NCI-H524 treated with DMSO at 0.1 percent for 48 hours (cell line): ENCODE results near the gene SLIT1.
A peak's percentile ranks its signal among the peaks of the same experiment; 100 is the strongest.

Experiments
- DNase-seq: peaks from one replicate; lab custom pipeline; 2025; lab: John Stamatoyannopoulos, UW

SLIT1 gene

DNA sequence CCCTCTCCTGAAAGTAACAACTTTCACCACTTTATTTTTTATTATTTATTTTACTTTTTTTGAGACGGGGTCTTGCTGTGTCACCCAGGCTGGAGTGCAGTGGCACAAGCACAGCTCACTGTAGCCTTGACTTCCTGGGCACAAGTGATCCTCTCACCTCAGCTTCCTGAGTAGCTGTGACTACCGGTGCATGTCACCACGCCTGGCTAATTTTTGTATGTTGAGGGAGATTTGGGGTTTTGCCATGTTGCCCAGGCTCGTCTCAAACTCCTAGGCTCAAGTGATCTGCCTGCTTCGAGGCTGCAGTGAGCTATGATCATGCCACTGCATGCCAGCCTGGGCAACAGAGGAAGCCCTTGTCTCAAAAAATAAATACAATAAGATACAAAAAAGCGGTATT, 14.9 kb upstream of the SLIT1 start:
- no peak for DNase-seq

DNA sequence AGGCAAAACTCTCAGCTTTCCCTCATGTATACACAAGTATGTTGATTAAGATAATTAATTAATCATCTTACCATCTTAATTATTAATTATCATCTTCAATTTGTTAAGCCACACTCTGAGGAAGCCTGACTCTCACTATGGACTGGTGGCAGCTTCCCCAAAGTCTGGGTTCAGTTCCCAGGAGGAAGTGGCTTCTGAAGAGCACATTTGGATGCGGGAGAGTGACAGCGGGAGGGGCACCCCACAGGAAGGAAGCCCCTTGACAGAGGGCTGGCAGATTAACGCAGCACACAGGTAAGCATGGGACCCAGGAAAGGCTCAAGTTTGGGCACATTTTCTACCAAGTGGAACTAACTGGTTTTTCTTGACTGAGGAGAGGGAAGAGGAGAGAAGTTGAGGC, 13.4 kb upstream of the SLIT1 start:
- DNase-seq, result no peak

DNA sequence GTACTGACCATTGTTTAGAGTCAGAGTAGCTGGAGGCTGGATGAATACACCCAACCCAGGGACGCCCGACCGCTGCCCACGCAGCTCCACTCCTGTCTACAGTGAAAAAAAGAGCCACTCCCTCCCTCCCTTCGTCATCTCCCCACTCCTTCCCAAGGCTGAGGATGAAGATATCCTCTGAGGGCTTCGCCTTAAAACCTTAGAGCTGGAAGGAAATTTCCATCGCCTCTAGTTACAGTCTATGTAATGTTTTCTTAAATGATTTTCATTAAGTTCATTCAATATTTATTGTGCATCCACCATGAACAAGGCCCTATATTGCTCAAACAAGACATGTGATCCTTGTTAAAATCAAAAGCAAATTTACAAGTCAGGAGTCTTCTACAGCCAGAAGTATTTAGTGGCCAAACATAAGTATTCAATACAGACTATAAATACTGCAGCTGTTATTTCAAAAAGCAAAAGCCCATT, 11.3 kb upstream of the SLIT1 start:
- DNase-seq, result no peak

DNA sequence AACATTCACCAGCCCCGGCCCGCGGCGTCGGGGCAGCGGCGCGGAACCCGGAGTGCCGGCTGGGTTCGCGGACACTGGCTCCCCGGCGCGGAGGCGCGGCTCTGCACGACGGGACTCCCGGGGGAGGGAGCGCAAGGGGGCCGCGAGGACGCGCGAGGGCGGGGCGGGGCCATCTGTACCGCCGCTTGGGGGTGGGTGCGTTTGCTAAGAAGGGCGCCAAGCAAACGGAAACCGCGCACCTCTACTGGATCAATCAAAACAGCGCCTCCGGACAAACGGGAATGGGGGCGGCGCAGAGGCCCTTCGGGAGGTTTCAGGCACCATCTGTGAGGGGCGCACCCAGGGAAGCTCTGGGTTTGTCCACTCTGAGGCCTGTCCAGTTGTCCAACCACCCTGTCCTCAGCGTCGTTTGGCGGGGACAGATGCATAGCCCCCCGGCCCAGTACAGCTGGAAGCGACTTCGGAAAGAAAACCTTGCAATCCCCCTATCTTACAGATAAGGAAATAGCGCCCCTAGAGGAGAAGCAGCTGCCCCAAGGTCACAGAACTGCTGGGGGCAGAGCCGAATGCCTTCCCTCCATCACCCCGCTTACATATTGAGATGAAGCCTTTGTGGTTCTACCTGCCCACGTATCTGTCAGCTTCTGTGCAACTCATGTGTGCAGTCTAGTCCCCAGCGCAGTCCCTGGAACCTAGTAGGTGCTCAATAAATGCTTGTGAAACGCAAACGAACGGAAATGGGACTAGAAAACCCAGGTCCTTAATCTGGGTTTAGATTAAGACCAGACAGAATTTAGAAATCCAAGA, 10.7 kb upstream of the SLIT1 start:
- no peak for DNase-seq

DNA sequence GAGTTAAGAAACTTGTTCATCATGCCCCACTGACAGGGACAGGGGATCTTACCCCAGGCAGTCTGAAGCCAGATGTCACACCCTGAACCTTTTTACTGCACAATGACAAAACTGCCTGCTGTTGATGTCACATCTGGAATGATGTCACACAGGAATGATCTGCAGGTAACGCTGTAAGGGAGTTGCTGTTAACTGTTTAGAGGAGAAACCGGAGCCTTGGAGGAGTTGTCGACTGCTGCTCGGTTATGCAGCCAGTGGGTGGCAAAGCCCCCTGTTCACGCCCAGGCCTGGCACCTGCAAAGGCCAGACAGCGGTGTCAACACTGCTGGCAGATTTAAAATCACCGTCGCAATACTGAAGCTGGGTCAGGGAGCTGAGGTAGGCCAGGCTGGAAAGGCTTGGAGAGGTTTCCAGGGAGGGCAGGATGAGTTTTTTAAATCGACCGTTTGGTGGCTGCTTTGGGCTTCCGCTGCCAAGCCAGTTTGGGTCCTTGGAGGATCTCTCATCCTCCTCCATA, 10.0 kb upstream of the SLIT1 start:
- DNase-seq, result no peak

DNA sequence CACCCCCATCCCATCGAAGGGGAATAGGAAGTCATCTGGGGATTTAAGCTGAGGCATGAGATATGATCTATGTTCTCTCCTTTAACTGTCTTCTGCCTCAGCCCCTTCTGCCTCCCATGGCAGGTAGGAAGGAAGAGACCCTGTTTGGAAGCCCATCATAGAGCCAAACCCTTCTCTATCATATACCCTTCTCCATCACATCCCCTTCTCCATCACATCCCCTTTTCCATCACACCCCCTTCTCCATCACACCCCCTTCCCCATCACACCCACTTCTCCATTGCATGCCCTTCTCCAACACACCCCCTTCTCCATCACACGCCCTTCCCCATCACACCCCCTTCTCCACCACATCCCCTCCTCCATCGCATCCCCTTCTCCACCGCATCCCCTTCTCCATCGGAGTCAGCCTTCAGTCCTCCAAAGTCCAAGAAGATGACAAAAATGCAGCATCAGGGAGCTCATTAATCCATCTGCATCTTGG, 7.2 kb upstream of the SLIT1 start:
- no peak for DNase-seq

DNA sequence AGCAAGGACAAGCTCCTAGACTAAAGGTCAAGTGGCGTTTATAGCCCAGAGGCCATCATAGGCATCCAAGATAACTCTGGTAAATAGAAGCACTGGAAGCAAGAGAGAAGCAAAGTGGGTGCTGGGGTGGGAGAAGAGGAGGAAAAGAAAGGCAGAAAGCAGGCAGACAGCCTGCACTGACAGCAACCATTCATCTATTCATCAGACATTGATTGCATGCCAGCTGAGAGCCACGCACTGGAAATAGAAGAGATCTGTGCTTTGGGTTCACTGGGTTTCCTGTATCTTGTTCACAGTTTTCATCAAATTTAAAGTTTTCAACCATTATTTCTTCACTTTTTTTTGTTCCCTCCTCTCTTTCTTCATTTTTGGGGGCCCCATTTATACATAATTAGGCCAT, 4.7 kb upstream of the SLIT1 start:
- DNase-seq, result no peak

DNA sequence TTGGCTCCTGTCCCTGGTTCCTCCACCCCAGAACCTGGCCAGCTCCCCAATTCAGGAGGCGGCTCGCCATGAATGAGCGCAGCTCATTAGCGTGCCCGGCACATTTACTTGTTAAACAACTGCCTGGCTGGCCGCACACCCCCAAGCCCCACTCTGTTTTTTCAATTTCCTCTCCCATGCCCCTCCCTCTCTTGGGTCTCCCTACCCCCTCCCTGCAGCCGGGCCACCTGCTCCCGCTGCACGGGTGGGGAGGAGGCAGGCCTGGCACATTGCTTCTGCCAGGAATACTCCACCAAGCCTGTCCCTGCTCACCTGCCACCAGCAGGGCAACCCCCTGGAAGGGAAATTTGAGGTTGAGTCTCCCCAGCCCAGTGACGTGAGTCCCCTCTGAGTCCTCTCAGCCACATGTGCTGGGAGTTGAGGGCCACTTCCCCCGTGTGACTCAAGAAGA, 2.5 kb upstream of the SLIT1 start:
- DNase-seq, result no peak

DNA sequence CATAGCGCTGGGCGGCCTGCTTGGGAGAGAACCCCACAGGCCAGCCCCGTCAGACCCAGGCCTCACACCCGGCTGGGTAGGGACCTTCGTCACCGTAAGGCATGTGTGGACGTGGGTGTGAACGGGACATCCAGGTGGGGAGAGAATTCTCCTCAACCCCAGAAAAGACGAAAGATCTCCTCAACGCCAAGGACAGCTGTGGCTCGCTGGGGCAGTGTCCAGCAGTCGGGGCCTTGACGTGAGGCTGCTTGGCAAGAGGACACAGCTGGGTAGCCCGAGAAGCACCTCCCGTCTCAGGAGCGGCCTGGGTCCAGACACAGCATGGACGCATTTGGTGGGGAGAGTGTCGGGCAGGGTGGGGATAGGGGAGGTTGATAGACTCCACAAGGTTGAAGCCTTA, 1.2 kb upstream of the SLIT1 start:
- no peak for DNase-seq

DNA sequence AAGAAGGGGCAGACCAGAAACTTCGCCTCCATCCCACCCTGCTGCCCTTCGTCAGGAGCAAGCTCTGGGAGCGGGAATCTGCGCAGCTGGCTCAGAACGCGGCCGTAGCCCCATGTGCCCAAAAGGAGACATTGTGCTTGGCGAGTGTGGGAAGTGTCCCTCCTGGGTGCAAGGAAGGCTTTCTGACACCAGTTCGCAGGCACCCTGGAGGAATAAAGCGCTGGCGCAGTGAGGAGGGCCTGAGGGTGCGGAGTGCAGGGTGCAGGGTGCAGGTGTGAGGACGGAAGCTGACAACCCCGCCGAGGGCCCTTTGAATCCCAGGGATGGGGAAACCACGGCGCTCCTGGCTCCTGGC, 811 bp downstream of the SLIT1 start:
- no peak for DNase-seq

DNA sequence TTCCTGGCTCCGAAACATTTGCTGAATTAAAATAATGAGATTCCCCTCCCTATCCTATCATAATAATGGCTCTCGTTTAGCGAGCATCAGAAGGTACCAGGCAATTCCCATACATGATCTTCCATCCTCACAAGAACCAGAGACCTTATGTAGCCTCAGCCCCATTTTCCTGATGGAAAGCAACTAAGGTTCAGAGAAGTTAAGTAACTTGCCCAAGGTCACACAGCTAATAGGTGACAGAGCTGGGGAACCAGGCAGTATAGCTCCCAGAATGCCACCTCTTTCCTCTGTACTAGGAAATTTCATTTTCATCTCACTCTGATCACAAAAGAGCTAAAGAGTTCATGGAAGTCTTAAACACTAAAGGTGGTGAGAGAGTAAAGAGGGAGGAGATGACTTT, 2.4 kb downstream of the SLIT1 start:
- DNase-seq, result no peak

DNA sequence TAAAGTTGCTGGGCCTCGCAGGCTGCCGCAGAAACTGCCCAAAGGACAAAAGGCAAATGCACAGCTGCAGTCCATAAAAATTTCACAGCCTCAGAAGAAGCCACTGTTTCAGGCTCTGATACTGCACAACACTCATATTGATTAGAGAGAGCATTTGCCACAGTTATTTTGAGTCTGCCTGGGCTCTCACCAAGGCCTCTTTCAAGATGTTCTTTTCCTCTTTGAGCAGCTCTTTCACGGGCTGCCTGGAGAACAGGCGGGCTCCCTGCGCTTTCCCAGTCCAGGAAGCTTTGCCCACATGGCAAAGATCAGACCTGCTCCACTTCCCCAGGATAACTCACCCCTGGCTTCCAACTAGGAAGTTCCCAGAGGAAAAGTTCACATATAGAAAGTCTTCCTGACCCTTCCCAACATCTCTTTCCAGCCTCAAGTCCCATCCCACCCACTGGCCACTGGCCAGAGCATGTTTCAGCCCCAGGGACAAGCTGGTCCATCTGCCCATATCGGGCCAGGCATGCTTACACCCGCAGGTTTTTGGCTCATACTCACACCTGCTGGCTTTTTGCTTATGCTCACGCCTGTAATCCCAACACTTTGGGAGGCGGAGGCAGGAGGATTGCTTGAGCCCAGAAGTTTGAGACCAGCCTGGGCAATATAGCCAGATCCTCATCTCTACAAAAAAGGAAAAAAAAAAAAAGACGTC, 3.3 kb downstream of the SLIT1 start:
- no peak for DNase-seq

DNA sequence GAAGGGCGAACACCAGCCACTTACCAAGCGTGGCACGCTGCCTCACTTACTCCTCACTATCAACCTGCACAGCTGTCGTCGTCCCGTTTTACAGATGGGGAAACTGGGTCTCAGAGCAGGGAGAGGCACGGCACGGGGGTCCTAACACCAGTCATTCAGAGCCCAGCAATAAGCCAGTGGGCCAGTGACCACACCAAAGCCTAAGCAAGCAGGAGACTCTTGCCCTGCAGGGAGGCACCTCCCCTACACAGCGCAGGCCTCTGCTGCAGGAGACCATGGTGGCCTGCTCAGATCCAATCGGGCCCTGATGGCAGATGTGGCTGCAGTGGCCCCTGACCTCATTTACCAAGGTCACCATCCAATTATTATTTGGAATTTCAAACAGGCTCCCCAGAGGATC, 4.8 kb downstream of the SLIT1 start:
- DNase-seq, result no peak

DNA sequence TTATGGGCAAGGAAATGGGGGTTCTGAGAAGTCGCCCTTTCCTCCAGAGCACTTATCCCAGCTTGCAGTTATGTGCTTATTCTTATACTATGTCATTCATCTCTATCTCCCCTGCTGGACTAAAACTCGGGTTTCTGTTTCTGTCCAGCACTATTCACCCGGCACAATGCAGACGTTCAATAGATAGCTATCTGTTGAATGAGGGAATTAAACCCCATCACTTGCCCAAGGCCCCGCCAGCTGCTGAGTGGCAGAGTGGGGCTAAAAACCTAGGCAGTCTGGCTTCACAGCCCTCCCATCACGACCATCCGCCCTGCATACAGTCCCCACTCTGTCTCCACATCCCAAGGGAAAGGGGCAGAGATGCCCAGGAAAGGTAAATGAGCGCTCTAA, 5.4 kb downstream of the SLIT1 start:
- DNase-seq, result peak; percentile 11

DNA sequence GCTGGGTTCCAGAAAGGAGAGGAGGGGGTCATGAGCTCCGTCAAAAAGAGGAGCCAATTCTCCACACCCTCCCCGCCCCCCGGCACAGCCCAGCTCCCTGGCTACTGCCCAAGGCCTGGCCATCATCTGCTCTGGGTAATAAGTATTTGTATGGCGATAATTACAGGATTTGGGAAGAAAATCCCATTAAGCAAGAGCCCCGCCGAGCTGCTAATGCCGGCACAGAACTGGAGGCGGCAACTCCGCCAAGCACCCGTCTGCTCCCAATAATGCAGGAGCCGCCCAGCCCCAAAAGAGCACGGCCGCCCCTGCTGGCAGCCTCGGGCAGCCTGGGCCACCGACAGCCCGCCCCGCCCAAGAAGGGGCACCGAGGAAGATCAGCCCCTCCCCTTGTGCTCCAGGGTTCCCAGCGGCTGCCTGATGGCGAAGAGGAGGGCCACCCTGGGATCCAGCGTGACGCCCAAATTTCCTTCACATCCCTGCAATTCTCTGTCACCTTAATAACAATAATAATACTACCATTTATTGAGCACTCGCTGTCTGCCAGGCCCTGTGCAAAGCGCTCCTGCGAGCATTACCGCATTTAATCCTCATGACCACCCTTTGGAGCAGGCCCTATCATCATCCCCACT, 5.9 kb downstream of the SLIT1 start:
- DNase-seq, result peak; percentile 71

DNA sequence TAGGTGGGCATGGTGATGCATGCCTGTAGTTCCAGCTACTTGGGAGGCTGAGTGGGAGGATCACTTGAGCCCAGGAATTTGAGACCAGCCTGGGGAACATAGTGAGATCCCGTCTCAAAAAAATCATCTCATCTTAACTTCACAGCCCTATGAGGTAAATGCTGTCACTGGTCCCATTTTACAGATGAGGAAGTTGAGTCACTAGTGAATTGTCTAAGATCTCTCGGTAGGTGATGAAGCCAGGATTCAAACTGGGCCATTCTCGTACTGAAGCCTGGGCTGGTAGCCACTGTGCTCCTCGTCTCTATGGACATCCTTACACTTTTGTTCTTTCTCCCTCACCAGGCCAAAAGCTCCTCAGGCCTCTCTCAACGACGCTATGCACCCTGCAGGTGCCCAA, 6.4 kb downstream of the SLIT1 start:
- DNase-seq, result no peak

DNA sequence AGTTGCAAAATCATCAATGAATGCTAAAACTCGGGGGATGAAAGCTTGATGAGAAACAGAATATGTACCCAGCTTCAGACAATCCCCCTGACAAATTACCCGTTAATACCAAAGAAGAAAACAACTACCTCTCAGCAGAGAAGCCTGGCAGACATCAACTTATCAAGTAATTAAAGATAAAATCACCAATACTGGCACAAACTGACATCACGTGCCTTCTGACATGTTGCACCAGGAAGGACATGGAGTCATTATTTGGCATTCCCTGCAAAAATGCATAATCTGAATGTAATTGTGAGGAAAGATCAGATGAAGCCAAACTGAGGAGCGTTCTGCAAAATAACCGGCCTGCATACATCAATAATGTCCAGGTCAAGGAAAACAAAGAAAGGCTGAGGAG, 7.7 kb downstream of the SLIT1 start:
- DNase-seq, result no peak

DNA sequence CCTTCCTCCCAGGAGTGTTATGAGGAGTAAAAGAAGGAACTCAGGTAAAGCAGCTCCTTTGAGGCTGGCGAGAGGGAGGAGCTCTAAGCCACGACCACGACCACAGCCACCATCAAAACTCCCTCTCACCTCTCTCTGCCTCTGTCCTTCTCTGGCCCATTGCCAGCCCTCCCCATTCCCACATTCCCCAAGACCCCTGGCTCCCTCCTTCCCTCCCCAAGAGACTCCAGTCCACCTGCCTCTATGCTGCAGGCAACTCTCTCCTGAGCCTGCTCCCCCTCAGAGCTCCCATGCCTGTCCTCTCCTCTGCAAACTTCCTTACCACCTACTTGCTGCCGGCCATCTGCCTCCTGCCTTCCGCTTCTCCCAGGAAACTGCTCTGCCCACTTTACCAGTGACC, 9.5 kb downstream of the SLIT1 start:
- DNase-seq, result no peak

DNA sequence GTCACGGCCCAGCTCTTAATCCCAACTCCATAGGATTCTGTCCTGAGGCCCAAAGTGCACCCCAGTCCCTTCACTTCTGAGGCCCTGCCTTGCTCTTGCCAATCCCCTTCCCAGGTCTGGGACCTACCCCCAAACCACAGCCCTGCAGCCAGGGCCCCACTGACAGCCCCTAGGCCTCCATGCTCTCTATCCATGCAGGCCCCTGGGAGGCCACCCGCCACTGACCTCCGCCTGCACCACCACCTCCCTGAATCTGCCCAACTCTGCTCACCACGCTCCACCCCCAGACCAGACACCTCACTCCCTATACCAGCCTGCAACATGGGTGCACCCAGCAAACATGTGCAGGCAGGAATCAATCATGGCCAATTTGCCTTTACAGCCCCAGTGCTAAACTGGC, 10.2 kb downstream of the SLIT1 start:
- DNase-seq, result no peak

DNA sequence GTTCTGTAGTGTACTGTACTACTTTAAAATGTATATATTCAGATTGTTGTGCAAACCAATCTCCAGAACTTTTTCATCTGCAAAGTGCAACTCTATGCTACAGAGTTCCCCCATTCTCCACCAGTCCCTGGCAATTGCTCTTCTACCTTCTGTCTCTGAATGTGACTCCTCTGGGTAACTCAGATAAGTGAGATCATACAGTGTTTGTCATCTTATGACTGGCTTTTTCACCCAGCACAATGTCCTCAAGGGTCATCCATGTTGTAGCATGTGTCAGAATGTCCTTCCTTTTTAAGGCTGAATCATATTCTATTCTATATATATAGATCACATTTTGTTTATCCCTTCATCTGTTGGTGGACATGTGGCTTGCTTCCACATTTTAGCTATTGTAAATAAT, 10.8 kb downstream of the SLIT1 start:
- DNase-seq, result no peak

DNA sequence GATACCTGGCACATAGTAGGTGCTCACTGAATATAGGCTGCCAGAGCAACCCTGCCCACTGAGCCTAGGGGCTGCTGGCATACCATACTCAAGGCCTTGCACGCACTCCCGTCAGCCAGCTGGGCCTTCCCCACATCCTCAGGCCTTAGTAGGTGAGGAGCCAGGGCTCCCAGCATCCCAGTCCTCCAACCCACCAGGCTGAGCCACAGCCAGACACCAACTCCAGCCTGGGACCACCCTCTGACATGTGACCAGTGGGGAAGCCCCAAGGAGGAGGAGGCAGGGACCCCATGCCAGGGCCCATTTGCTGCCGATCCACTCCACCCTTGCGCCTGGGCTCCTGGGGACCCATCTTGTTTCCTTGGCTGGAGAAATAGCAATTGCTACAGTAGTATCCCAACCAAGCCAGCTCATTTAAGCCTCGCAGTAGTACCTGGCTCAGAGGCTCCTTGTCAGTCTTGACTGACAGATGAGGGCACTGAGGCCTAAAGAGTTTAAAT, 11.4 kb downstream of the SLIT1 start:
- DNase-seq, result no peak

DNA sequence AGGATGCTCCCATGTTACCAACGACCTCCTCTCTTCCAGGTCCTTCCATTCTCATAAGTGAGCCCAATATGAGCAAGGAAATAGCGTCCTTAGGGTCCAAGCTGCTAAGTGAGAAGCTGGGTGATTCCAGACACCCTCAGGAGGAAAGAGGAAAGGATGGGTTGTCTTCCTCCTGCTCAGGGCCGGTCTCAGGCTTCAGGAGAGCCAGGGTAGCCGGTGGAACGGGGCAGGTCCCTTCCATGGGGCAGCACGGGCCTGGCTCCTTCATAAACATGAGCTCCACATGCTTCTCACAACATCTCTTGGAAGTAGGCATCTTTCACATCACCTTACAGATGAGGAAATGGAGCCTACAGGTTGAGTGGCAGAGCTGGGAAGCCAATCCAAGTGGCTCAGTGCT, 12.7 kb downstream of the SLIT1 start:
- no peak for DNase-seq

DNA sequence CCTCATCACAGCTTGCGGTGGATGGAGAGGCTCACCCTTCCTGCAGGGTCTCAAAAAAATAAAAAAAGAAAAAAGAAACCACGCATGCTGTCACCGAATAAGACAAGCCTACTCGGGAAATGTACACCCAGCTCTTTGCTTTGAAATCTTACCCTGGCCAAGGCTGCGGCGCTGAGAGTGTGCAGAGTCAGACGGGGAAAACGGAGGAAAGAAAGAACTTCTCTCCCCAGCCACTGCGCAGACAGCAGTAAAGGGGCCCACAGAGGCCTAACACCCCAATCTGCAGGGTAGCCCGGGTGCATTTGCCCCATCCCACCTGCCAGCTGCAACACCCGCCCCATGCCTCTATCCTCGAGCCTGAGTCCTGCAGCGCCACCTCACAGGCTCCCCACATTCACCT, 14.8 kb downstream of the SLIT1 start:
- DNase-seq, result no peak
